ENCODE results near the gene TBXA2R. TPM values are rescaled to one million over a fixed set of nuclear protein-coding genes. Genes with fewer than 3 reads are reported as not detected.

The TBXA2R gene
- total and polyA plus RNA-seq, 2 of the 8 experiments (the other 6 are each of a cell fraction or from before 2014, with no cell fraction given) = 0.39 to 0.50 TPM

DNA sequence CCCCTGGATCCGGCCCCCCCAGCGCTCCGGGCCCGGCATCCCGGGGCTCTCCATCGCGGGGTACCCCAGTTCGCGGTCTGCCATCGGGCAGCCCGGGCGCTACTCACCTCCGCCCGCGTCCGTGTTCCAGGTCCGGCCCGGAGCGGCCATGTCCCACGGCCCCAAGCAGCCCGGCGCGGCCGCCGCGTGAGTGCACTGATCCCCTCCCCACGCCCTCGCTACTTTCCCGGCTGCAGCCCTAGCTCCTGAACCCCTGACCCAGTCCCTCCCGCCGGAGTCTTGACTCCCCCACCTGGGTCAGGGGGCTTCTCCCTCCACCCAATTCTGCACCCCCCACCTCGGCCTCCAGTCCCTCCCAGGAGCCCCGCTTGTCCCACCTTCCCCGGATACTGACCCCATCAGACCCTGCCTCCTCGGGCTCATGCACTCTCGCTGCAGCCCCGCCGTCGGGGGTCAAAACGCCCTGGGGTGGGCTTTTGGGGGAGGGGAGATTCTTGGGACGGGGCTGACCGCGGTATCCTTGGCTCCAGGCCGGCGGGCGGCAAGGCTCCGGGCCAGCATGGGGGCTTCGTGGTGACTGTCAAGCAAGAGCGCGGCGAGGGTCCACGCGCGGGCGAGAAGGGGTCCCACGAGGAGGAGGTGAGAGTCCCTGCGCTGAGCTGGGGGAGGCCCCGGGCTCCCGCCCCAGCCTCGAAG lies 33.4 kb downstream of the TBXA2R start:
- H3K79me1 ChIP-seq (ENCODE audit: low read depth, low read length) = no peaks in the 10 kb centered on the region
- H3K9ac ChIP-seq (replicated peaks in 1 of 4; ENCODE audit: extremely low read depth in 1 of 4, low read depth in 3 of 4, low read length in 3 of 4) = peak overlapping the region in 3 of 4 experiments; percentile 42 to 60 (median 56); a peak in 5 of 7 replicates
- H2BK12ac ChIP-seq (ENCODE audit: low read depth, low read length) = no peak overlapping the region
- no peak overlapping the region for H4K8ac ChIP-seq (ENCODE audit: extremely low read depth, insufficient read depth, low read length)
- H3K23me2 ChIP-seq (ENCODE audit: low read depth, low read length) = peaks cover 21% of the 10 kb centered on the region; the same call in 1 of the 2 replicates
- no peaks in the 10 kb centered on the region for H3K79me2 ChIP-seq (ENCODE audit: control insufficient read depth in 1 of 2, insufficient read depth in 2 of 2, low read length in 2 of 2)
- DNase-seq (ENCODE audit: low read depth in 1 of 2, low spot score in 2 of 2) (peak in 1 of 2 experiments; percentile 73), FAIRE-seq (no peak)
- H2BK15ac ChIP-seq (ENCODE audit: low read length) = no peak overlapping the region
- H2BK20ac ChIP-seq (ENCODE audit: low read length) = no peak overlapping the region
- H3K23ac ChIP-seq (ENCODE audit: insufficient read length) = no peak overlapping the region
- H3K9me3 ChIP-seq (ENCODE audit: insufficient read depth in 2 of 2, low read depth in 1 of 2, low read length in 1 of 2) = no peaks in the 10 kb centered on the region
- no peak overlapping the region for H2AK5ac ChIP-seq (ENCODE audit: low read depth, low read length)
- no peak overlapping the region for H4K91ac ChIP-seq (replicated peaks; ENCODE audit: insufficient read length, low read length)
- H3K27me3 ChIP-seq (replicated peaks in 1 of 4; ENCODE audit: control insufficient read depth in 3 of 4, extremely low read depth in 1 of 4, insufficient read depth in 3 of 4, low read length in 3 of 4) = no peaks in the 10 kb centered on the region
- peaks cover 3 to 15% (median 12%) of the 10 kb centered on the region in 4 experiments; a peak in 6 of 7 replicates for H3K4me1 ChIP-seq (replicated peaks in 1 of 4; ENCODE audit: control insufficient read depth in 3 of 4, insufficient read depth in 4 of 4, low read length in 3 of 4)
- no peaks in the 10 kb centered on the region for H3K36me3 ChIP-seq (ENCODE audit: control insufficient read depth in 2 of 4, insufficient read depth in 4 of 4, low read length in 3 of 4)
- peak overlapping the region; percentile 69 for H3K4ac ChIP-seq (replicated peaks; ENCODE audit: insufficient read length, low read depth, low read length)
- H2AFZ ChIP-seq (ENCODE audit: low read length) = no peak overlapping the region
- CTCF ChIA-PET (ENCODE audit: partially characterized antibody) = interaction anchor here (0.7 to 6.6 kb wide), 5 partner anchors 18 to 94 kb away, joined by 3 to 51 read pairs (median 3); no protein-coding TSS in a partner anchor
- WGBS, 2 experiments (ENCODE audit: extremely low coverage in 1 of 2, insufficient coverage in 1 of 2, insufficient read length in 1 of 2, insufficient replicate concordance in 2 of 2, low coverage in 1 of 2, low lambda C conversion rate in 2 of 2, missing lambda C conversion rate in 1 of 2) = 1% methylated on average over 30 of the region's 60 CpGs; no CpG with 5 or more reads in 1 of the 2 experiments
- H3K18ac ChIP-seq (ENCODE audit: extremely low read depth, low read length) = peak overlapping the region; percentile 32; the same call in 1 of the 2 replicates
- H3K4me3 ChIP-seq (ENCODE audit: extremely low read depth in 1 of 4, insufficient read depth in 2 of 4, low read depth in 3 of 4, low read length in 4 of 4) = peak overlapping the region; percentile 66 to 97 (median 82)
- no peak overlapping the region for H4K5ac ChIP-seq (ENCODE audit: insufficient read length, low read depth, low read length)
- peak overlapping the region; percentile 70 to 77 for H3K4me2 ChIP-seq (ENCODE audit: insufficient read depth in 1 of 2, low read depth in 2 of 2, low read length in 2 of 2)
- peak overlapping the region; percentile 51; the same call in 1 of the 2 replicates for H3K27ac ChIP-seq (ENCODE audit: low read depth, low read length)
- no peak overlapping the region for H3K14ac ChIP-seq (ENCODE audit: insufficient read length)
- H4K20me1 ChIP-seq (replicated peaks in 1 of 2; ENCODE audit: control insufficient read depth in 1 of 2, insufficient read depth in 2 of 2, low read length in 2 of 2) = peaks cover 3 to 8% of the 10 kb centered on the region in 2 experiments
- no peak overlapping the region for H2BK120ac ChIP-seq (replicated peaks; ENCODE audit: low read depth, low read length)
- peak overlapping the region; percentile 24; the same call in 1 of the 2 replicates for H2BK5ac ChIP-seq (ENCODE audit: low read depth, low read length)
- POLR2A ChIA-PET (ENCODE audit: partially characterized antibody) = interaction anchor here (0.6 to 2.2 kb wide), 6 partner anchors 14 to 412 kb away, joined by 3 to 5 read pairs (median 3); partner anchors contain the start of genes EEF2 and MFSD12
- H3K56ac ChIP-seq (replicated peaks; ENCODE audit: insufficient read length, low read depth, low read length) = no peak overlapping the region
- TF ChIP-seq BACH1 (IDR thresholded peaks at IDR 0.05; ENCODE audit: low read length) = peak; percentile 46; the same call in 1 of the 2 replicates
- TF ChIP-seq NANOG (IDR thresholded peaks at IDR 0.05; ENCODE audit: insufficient read depth, low read depth, low read length, poor library complexity, severe bottlenecking) = no peak
- TF ChIP-seq CHD2 (IDR thresholded peaks at IDR 0.05; ENCODE audit: low read length) = no peak
- TF ChIP-seq SUZ12 (IDR thresholded peaks at IDR 0.05; ENCODE audit: low read length) = no peak
- peak; percentile 48 for TF ChIP-seq KDM4A (IDR thresholded peaks at IDR 0.05; ENCODE audit: low read depth, low read length, severe bottlenecking)
- no peak for TF ChIP-seq SP2 (IDR thresholded peaks at IDR 0.05; ENCODE audit: low read length)
- no peak for TF ChIP-seq CREB1 (IDR thresholded peaks at IDR 0.05)
- no peak for TF ChIP-seq SRF (IDR thresholded peaks at IDR 0.05; ENCODE audit: low read depth, low read length)
- no peak; a peak in 1 of 3 replicates for TF ChIP-seq POLR2A (IDR thresholded peaks at IDR 0.05; ENCODE audit: control extremely low read depth in 1 of 2, low read depth in 2 of 2, low read length in 2 of 2)
- TF ChIP-seq SIRT6 (IDR thresholded peaks at IDR 0.05; ENCODE audit: low read length) = no peak
- TF ChIP-seq YY1 (IDR thresholded peaks at IDR 0.05; ENCODE audit: low read depth, low read length) = peak; percentile 43; the same call in 1 of the 2 replicates
- TF ChIP-seq EGR1 (IDR thresholded peaks at IDR 0.05; ENCODE audit: borderline replicate concordance, low read depth, low read length) = no peak
- peak; percentile 13; the same call in 1 of the 2 replicates for TF ChIP-seq PHF8 (conservative IDR thresholded peaks at IDR 0.05; ENCODE audit: low read depth, low read length)
- no peak for TF ChIP-seq CHD1 (IDR thresholded peaks at IDR 0.05; ENCODE audit: low read depth, low read length)
